ENCODE data around the gene JARID2. TPM values are rescaled to one million over a fixed set of nuclear protein-coding genes. Genes with fewer than 3 reads are reported as not detected.

JARID2 gene
- total and polyA plus RNA-seq, 9 of the 15 experiments (the other 6 are each of a cell fraction or from before 2014, with no cell fraction given) = 5.0 to 29.0 (median 15.6) TPM

GRCh38 chr6:15556711-15557110 is 310.8 kb downstream of the JARID2 start (continued):
- TF ChIP-seq USF2 (CRISPR knock-in tag; IDR thresholded peaks at IDR 0.05) = no peak
- TF ChIP-seq ZKSCAN3 (CRISPR knock-in tag; IDR thresholded peaks at IDR 0.05) = no peak
- no peak for TF ChIP-seq ARID2 (IDR thresholded peaks at IDR 0.05)
- peak; percentile 82 for TF ChIP-seq ELF4 (CRISPR knock-in tag; IDR thresholded peaks at IDR 0.05)
- no peak for TF ChIP-seq TEAD4 (IDR thresholded peaks at IDR 0.05; ENCODE audit: low read length)
- no peak for TF ChIP-seq TEAD4 (CRISPR knock-in tag; IDR thresholded peaks at IDR 0.05; ENCODE audit: borderline replicate concordance)
- TF ChIP-seq ZBTB9 (CRISPR knock-in tag; IDR thresholded peaks at IDR 0.05) = 0 out of 2 replicates have a peak, but pooled peaks have one; percentile 34
- TF ChIP-seq TAF9B (IDR thresholded peaks at IDR 0.05; ENCODE audit: partially characterized antibody) = no peak
- TF ChIP-seq ZNF79 (CRISPR knock-in tag; IDR thresholded peaks at IDR 0.05; ENCODE audit: low read depth) = peak; percentile 39; the same call in 1 of the 2 replicates
- 0 out of 4 replicates have a peak, but pooled peaks of 1 of the 2 experiments have one; percentile 37 for TF ChIP-seq ZNF639 (CRISPR knock-in tag; conservative IDR thresholded peaks at IDR 0.05 in 1 of 2, IDR thresholded peaks at IDR 0.05 in 1 of 2)
- no peak for TF ChIP-seq DIDO1 (tag; IDR thresholded peaks at IDR 0.05; ENCODE audit: low read depth)
- no peak for TF ChIP-seq MAFG (tag; conservative IDR thresholded peaks at IDR 0.05)
- TF ChIP-seq CTCF (IDR thresholded peaks at IDR 0.05 in 2 of 3, conservative IDR thresholded peaks at IDR 0.05 in 1 of 3; ENCODE audit: insufficient read depth in 2 of 3, low read depth in 1 of 3, low read length in 3 of 3) = no peak
- no peak for TF ChIP-seq FIP1L1 (IDR thresholded peaks at IDR 0.05; ENCODE audit: low read depth, low read length, poor library complexity, severe bottlenecking)
- peak; percentile 28; the same call in 1 of the 2 replicates for TF ChIP-seq ZNF644 (tag; IDR thresholded peaks at IDR 0.05; ENCODE audit: low read depth)
- peak; percentile 54; the same call in 1 of the 2 replicates for TF ChIP-seq THRB (CRISPR knock-in tag; conservative IDR thresholded peaks at IDR 0.05)
- no peak for TF ChIP-seq CCAR2 (IDR thresholded peaks at IDR 0.05; ENCODE audit: low read depth, low read length)
- no peak for TF ChIP-seq ZFP91 (CRISPR knock-in tag; IDR thresholded peaks at IDR 0.05)
- TF ChIP-seq HDAC2 (IDR thresholded peaks at IDR 0.05) = no peak
- no peak for TF ChIP-seq FUS (optimal IDR thresholded peaks at IDR 0.05; ENCODE audit: low read depth, low read length)

Measured in K562 (cell line).